Activated T-cell treated with anti-CD3 and anti-CD28 coated beads, Interleukin-2, amount 50 U/mL, for 48 hours (primary cell): ENCODE results near the gene CCDC144A.
"Not testable (repeated sequence)": the region's sequence is repeated elsewhere in the genome, so short reads cannot be mapped to it uniquely, and the experiment has no call there.

Experiments used
- DNase-seq, 2 experiments: peaks; one replicate each; pipeline ENCODE4 v3.0.0-alpha.2; 2020

CCDC144A gene

DNA sequence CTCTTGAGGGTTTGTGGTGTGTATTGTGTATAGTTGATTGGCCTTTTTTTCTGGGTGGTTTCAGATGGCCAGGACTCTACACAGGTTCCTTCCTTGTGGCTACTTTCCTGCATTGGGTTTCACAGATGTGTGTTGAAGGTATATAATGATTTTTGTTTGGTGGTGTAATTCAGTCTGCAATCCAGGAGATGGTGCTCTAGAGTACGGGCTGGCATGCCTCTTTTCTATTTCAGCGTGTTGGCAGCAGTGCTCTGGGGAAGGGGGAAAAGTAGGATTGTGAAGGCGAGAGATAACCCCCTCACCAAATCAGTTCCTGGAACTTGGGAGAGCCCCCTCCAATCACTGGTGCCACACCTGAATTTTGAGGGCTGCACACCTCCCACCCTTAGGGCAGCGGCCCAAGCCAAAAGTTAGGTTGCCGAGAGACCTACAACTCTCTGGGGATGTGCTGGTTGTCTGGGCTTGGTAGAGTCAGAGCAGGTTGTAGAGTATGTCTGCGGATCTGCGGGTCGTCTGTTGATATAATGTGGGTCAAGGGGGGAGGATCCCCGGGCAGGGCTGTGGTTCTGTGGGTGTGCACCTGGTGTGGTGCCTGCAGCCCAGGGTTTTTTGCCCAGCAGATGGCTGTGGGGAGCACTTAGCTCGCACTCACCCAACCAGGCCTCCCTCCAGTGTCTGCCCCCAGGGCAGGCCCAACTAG lies 61.3 kb downstream of the CCDC144A start:
- not testable (repeated sequence) for DNase-seq

DNA sequence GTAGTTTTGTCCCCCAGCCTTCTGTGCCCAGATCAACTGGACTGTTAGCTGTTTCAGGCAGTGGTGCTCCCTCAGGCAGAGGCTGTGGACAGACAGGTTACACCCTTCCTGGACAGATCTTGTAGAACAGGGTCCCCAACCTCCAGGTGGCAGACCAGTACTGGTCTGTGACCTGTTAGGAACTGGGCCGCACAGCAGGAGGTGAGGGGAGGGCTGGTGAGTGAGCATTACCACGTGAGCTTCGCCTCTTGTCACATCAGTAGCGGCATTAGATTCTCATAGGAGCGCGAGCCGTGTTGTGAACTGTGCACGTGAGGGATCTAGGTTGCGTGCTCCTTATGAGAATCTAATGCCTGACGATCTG lies 61.9 kb downstream of the CCDC144A start:
- DNase-seq: not testable (repeated sequence)

DNA sequence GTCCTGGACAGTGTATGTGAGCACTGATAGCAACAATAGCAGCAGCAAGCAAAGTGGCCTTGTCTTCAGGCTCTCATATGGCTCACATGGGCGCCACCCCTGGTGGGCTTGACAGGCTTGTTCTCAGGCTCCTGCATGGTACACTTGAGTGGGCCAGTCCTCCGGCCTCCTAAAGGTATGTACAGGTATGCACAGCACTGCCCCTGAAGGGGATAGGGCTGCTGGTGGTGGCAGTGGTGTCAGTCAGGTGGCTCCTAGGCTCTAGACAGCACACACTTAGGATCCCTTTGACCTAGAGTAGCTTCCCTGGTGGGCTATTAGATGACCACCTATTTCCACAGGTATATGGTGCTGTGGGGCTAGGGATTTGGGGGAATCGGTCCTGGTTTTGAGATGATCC lies 67.5 kb downstream of the CCDC144A start:
- not testable (repeated sequence) for DNase-seq

DNA sequence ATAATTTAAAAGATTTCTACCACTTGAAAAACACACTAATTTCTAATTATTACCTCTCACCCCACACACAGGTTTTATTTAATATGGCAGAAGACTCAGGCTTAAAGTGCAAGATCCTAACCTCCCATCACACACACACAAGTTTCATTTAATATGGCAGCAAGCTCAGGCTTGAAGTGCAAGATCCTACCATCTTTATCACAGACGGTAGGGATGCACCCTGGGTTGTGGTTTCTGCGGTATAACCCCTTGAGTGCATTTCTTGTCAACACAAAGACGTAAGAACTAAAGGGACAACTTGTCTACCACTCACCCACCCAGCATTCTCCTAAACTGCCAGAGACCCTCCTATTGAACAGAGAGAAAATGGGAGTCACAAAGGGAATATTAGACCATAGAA lies 68.1 kb downstream of the CCDC144A start:
- not testable (repeated sequence) for DNase-seq

DNA sequence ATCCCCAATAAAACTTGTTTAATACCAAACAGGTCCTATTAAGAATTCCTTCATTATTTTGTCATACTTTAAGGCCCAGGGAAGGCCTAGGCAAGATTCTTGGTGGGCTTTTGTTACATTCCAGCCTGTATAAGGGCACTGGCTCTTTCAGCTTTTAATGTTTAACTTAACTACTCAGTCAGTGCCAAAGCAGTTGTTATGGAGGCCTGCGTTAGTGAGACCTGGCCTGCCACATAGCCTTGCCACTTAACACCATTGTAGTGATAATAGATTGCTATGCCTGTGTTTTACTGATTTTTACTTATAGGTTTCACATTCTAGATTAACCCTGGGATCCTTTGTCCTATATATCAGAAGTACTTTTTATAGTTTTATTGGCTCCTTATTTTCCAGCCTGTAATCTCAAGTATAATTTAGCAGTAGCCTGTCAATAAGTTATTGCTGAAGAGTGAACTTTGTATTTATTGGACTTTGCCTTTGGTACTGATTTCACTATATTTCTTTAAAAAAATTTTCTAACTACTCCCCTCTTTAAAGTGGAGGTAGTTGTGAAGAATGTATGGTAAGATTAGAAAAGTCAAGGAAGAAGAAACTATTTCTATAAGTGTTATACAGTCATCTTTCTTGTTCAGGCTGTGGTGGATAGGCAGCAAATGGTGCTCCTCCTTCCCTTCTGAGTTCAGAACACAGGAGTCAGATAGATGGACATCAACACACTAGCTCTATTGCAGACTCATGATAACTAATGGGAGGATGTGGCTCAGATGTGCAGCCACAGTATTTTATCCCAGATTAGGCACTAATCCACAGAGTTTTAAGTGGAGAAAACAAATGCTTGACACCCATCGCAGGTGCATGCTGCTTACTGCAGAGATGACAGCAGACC lies 78.5 kb downstream of the CCDC144A start:
- not testable (repeated sequence) for DNase-seq

DNA sequence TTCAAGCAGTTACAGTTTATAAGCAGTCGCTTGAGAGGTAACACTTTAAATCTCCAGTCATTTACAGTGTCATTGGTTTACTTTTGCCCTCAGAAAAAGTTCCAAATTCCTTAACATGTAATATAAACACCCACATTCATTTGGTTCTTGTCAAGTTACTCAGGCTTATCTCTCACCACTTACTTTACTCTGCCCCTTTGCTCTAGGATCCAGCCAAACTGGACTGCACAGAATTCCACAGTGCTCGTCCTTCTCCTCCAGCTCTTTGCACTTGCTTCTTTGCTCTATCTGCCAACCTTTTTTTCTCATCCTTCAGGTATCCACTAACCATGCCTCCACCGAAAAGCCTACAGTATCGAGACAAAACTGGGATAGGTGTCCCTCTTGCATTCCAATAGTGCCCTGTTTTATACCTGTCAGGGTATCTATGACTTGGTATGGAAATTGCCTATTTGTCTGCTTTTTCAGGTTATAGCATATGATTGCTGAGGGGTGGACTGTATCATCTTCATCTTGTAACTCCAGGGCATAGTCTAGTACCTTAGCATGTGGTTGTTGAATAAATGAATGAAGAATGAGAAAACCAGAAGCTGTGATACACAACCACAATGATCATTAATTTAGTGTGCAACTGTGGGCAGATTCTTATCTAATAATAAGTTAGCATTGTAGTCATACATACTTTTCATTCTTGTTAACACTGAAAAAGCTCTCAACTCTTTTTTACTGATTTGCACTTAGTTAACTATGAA lies 82.5 kb downstream of the CCDC144A start:
- not testable (repeated sequence) for DNase-seq

DNA sequence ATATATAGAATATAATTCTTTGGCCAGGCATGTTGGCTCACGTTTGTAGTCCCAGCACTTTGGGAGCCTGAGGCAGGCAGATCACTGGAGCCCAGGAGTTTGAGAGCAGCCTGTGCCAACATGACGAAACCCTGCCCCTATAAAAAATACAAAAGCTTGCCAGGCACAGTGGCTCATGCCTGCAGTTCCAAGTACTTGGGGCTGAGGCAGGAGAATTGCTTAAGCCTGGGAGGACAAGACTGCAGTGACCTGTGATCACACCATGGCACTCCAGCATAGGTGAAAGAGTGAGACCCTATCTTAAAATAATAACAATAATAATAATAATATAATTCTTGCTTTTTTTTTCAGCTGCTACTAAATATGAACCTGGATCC lies 83.1 kb downstream of the CCDC144A start:
- not testable (repeated sequence) for DNase-seq

DNA sequence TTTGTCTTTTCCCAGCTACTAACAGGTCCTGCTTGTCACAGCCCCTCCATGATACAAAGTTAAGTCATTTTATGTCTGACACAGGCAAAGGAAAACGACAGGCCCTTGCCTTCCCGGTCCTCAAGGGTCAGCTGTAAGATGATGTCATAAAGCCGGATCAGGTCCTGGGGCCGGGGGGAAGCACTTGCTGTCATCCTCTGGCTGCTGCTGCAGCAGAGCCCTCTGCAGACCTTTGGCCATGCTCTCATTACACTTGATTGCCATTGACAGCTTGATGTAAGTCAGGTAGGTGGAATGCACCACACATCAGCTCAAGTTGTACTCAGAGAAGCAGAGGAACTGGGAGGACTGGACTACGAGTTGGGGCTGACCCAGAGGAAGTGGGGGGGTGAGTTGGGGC lies 97.8 kb downstream of the CCDC144A start:
- not testable (repeated sequence) for DNase-seq

DNA sequence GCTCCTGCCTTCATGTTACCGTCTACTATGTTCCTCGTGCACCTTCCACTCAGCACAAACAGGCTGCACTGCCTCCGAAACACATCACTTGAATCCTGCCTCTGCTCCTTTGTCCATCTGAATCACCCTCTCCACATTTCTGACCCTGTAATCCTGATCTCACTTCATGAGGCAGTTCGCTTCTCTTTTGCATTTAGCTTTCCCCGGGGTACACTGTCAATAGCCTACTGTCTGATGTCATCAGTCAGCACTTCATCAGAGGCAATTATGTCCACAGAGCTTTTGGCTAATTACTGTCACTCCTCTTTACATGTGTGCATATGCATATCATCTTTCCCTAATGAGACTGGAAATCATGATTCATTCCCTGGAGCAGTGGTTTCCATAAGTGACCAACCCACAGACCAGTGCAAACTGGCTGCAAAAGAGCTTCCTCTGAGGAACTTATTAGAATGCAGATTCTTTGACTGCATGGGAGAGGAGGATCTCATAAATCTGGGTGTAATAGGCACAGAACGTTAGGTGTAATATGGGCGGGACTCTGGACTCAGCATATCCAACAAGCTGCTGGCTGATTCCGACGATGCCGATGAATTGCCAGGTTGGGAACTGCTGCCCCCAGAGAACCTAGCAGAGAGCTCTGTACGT lies 99.0 kb downstream of the CCDC144A start:
- not testable (repeated sequence) for DNase-seq

DNA sequence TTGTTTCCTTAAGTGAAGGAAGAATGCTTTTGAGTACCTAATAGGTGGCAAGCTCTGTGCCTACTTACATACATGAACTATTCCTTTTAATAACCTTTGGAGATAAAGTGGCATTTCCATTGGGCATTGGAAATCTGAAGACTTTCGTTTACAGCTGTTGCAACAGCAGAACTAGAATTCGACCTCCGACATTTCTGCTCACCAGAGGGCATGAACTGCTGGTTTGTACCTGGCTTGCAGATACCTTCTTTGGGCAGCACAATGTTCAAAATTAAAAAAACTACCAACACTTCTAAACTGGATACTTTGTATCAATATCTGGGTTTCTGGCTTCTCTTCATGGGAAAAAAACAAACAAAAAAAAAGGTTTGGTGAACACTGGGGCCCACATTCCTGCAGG lies 99.6 kb downstream of the CCDC144A start:
- DNase-seq: not testable (repeated sequence)

DNA sequence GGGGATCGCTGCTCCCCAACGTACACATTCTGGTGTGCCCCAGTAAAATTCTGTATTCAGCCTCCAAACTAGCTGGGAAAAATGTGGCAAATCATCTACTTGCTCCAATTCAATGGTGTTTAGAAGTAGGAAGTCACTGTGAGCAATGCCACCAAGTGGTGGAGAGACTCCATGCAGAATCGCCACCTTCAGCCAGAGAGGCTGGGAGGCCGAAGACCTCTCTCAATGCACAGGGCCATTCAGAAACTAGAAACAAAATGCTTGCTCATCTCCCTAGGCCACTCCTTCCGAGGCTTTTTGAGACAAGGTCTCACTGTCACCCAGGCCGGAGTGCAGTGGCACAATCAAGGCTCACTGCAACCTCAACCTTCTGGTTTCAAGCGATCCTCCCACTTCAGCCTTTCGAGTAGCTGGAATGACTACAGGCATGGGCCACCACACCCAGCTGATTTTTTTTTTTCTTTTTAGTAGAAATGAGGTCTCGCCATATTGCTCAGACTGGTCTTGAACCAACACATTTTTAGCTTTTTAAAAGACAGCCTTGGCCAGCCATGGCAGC lies 100.4 kb downstream of the CCDC144A start:
- DNase-seq: not testable (repeated sequence)

DNA sequence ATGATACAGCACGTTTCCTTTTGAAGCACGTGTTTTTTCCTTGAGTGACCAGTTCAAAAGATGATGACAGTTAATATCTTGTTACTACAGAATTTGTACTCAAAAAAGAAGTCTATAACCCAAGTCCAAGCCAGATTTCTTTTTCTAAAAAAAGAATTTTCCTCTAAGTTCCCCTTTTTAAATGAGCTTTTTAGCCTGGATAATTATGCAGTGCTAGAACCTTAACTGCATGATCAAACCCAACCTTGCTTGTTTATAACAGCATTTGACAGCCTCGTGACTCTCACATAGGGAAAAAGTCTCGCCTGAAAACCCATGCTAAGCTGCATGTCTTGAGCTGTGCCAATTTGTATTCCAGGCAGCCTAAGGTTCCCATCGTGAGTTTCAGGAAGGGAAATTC lies 104.2 kb downstream of the CCDC144A start:
- not testable (repeated sequence) for DNase-seq

DNA sequence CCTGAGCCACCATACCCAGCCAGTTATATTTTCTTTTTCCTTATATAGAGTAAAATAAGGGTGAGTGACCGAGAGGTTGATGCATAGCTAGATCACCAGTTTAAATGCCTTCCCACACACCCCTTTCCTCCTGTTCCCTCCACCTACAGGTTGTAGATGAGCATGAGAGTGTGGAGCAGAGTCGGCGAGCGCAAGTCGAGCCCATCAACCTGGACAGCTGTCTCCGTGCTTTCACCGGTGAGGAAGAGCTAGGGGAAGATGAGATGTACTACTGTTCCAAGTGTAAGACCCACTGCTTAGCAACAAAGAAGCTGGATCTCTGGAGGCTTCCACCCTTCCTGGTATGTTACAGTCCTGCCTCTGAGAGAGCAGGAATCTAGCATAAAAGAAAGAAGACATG lies 105.9 kb downstream of the CCDC144A start:
- DNase-seq: not testable (repeated sequence)

DNA sequence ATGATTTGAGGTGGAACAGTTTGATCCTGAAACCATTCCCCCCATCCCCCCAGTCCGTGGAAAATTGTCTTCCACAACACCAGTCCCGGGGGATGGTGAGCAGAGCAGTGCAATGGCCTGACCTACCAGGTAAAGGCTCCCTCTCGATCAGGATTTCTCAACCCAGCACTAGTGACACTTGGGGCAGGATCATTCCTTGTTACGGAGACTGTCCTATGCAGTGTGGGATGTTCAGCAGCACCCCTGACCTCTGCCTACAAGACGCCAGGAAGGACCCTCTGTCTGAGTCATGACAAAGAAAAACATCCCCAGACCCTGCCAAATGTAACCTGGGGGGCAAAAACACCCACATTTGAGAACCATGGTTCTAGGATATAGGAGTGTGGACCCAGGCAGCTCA lies 114.8 kb downstream of the CCDC144A start:
- DNase-seq: not testable (repeated sequence)

DNA sequence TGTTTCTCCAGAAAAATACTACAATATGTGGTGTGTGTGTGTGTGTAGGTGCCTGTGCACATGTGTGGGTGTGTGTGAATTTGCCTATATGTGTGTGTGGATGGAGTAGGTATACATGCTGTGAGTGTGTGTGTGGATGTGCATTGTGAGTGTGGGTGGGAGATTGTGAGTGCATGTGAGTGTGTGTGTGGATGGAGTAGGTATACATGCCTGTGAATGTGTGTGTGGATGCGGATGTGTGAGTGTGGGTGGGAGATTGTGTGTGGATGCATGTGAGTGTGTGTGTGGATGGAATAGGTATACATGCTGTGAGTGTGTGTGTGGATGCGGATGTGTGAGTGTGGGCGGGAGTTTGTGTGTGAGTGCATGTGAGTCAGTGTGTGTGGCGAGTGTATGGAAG lies 116.6 kb downstream of the CCDC144A start:
- not testable (repeated sequence) for DNase-seq

DNA sequence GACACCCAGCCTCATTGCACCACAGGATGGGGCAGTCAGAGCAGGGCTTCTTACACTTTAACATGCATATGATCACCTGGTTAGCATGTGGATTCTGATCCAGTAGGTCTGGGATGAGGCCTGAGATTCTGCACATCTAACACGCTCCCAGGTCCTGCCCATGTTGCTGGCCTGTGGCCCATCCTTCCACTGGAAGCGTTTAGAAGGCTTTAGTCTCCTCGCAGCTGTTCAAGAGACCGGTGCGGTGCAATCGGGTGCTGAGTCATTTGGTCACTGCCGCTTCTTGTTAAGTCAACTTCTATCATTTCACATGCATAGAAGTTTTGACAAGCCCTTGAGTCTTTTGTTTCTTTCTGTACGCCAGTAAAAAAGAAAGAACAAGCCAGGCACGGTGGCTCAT lies 117.6 kb downstream of the CCDC144A start:
- not testable (repeated sequence) for DNase-seq

DNA sequence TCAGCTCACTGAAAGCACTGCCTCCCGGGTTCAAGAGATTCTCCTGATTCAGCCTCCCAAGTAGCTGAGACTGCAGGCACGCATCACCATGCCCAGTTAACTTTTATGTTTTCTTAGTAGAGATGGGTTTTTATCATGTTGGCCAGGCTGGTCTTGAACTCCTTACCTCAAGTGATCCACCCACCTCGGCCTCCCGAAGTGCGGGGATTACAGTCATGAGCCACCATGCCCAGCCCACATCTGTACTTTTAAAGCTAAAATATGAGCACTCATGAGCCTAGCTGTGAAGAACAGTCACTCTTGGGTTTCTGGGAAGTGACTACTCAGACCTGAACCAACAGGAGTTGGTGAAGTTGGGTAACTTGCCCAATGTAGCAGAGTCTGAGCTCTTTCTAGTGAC lies 120.2 kb downstream of the CCDC144A start:
- not testable (repeated sequence) for DNase-seq

DNA sequence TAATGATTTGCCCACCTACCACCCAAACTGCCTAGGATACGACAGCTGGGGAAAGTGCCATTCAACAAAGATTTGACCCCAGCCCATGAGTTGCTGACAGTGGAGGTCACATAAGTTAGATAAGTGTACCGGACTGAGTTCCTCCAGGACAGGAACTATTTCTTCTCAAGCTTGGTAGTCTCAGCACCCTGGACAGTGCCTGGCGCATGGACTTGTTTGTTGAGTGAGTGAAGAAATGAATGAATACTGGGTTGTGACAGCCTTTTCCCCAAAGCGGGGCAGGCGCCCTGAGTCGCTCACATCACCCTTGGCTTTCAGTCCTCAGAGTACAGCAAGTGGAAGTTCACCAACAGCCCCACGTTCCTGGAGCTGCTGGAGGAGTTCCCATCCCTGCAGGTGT lies 122.1 kb downstream of the CCDC144A start:
- peak; percentile 19 to 20 for DNase-seq

DNA sequence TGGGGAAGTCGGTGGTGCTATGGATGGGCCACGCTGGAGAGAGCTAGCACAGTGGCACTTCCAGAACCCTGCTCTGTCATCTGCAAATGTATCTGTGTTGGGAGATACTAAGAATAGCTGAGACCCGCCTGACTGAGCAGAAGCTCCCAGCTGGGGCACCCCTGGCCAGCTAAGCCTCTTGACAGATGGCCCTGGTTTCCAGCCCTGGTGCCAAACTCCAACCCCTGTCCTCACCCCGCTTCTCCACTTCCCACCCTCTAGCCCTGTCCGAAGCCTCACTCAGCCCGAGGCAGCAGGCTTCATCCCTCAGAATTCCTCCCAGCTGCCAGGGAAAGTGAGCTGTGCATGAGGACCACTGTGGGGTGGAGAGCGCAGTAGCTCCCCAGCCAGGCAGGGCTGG lies 124.4 kb downstream of the CCDC144A start:
- no peak for DNase-seq

DNA sequence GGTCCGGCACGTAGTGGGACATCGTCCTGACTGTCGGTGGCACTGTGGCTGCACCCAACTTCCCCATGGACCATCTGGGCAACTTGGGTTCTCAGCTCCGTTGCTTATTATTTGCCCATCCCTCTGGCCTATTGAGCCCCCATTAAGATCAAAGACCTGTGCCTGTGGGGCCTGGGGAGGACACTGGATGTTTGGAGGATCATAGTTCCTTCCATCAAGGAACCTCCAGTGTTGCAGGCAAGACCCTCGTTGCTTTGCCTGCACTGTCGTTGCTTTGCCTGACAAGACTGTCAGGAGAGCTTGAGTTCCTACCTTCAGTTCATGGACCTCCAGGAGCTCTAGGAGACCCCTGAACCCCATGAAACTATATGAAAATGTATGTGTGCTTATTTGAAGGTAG lies 127.2 kb downstream of the CCDC144A start:
- no peak for DNase-seq

DNA sequence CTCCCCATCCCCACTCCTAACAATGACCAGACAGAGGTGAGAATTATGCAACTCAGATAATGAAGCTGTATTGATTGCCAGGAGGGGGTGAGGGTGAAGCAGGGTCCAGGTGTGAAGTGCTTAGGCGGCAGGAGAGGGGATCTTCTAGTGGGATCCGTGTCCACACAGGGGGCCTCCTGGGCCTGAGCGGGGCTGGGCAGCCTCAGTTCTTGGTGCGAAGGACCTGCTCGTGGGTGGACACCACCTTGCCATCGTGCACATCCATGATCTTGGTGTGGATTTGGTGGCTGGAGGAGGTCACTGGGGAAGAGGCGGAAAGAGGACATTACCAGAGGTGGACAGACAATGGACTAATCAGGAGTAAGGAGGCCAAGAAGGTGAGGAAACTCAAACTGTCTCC lies 127.9 kb downstream of the CCDC144A start:
- DNase-seq: not testable (repeated sequence)

DNA sequence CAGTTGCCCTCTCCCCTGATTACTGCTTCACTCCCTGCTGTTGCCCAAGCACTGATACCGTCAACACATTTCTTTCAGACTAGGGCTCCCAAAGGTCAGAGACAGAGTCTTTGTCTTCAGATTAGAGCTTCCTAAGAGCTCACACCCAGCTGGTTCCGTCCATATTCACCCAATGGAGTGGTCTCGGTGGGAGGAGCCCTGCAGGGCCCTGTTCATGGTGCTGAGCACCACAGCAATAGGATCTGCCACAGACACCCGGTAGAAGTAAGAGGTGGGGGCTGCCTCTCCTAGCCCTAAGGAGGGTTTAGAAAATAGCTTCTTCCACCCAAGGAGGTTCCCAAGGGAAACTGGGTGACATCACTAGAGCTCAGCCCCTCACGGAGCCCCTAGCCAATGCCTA lies 128.3 kb downstream of the CCDC144A start:
- no peak for DNase-seq
